CD14-positive monocyte (primary cell): Measurements from ENCODE around the gene STPG1. TPM values are rescaled to one million over a fixed set of nuclear protein-coding genes. Genes with fewer than 3 reads are reported as not detected.

ENCODE experiments used
- DNase-seq, 3 donors: peaks; one replicate each; pipeline ENCODE4 v3.0.0-alpha.2; 2011 to 2022
- H2AFZ ChIP-seq: 2 replicates; pipeline ENCODE4 v1.6.0; 2012; ENCODE audit warnings: mild to moderate bottlenecking, low read depth, low read length, inconsistent platforms; ENCODE audit not compliant: insufficient read depth, poor library complexity, severe bottlenecking
- H3K27ac ChIP-seq, 2 donors: 1 replicate in 1 of 2; 2 replicates in 1 of 2; pipeline ENCODE4 v1.5.1; 2012 to 2013; ENCODE audit warnings: low read length in 2 of 2, control low read depth in 1 of 2, inconsistent platforms in 1 of 2, low read depth in 1 of 2, mild to moderate bottlenecking in 1 of 2
- H3K27me3 ChIP-seq, 2 donors: one replicate each; pipeline versions ENCODE4 v1.6.0 to v1.6.1; 2011 to 2013; ENCODE audit warnings: low read length in 2 of 2; ENCODE audit not compliant: control insufficient read depth in 2 of 2, insufficient read depth in 2 of 2
- H3K36me3 ChIP-seq, 2 donors: replicated peaks in 1 of 2; 1 replicate in 1 of 2; 2 replicates in 1 of 2; pipeline versions ENCODE4 v1.5.1 to v1.6.1; 2012 to 2013; ENCODE audit warnings: low read length in 2 of 2, control low read depth in 1 of 2, inconsistent platforms in 1 of 2, mild to moderate bottlenecking in 1 of 2; ENCODE audit not compliant: insufficient read depth in 2 of 2, control insufficient read depth in 1 of 2
- H3K4me1 ChIP-seq, 2 donors: 1 replicate in 1 of 2; 2 replicates in 1 of 2; pipeline versions ENCODE4 v1.5.1 to v1.6.1; 2012 to 2013; ENCODE audit warnings: low read length in 2 of 2, control low read depth in 1 of 2, inconsistent platforms in 1 of 2, mild to moderate bottlenecking in 1 of 2, moderate library complexity in 1 of 2; ENCODE audit not compliant: insufficient read depth in 2 of 2, control insufficient read depth in 1 of 2
- H3K4me2 ChIP-seq: replicated peaks from 2 replicates; pipeline ENCODE3; 2012; ENCODE audit warnings: low read length, moderate library complexity, mild to moderate bottlenecking; ENCODE audit not compliant: poor library complexity, severe bottlenecking; ENCODE audit errors: extremely low read depth
- H3K4me3 ChIP-seq, 3 experiments: fragments of 200-600 bp in 1 of 3; sonication (generic) in 1 of 3; replicated peaks in 1 of 3; 1 replicate in 2 of 3; 2 replicates in 1 of 3; pipeline ENCODE4 v1.5.1; 2011 to 2013; ENCODE audit warnings: low read length in 3 of 3, mild to moderate bottlenecking in 3 of 3, control low read depth in 2 of 3, low read depth in 2 of 3, inconsistent platforms in 1 of 3, moderate library complexity in 1 of 3
- H3K79me2 ChIP-seq: 2 replicates; pipeline ENCODE4 v1.6.0; 2012; ENCODE audit warnings: mild to moderate bottlenecking, control low read depth, inconsistent platforms, low read length, moderate library complexity; ENCODE audit not compliant: insufficient read depth
- H3K9ac ChIP-seq: 2 replicates; pipeline ENCODE4 v1.6.0; 2017; ENCODE audit warnings: low read length, mild to moderate bottlenecking; ENCODE audit not compliant: insufficient read depth, poor library complexity, severe bottlenecking
- H3K9me3 ChIP-seq, 2 donors: replicated peaks in 1 of 2; 1 replicate in 1 of 2; 2 replicates in 1 of 2; pipeline versions ENCODE4 v1.5.1 to v1.6.1; 2012 to 2013; ENCODE audit warnings: low read length in 2 of 2, control low read depth in 1 of 2; ENCODE audit not compliant: control insufficient read depth in 1 of 2, insufficient read depth in 1 of 2
- H4K20me1 ChIP-seq: 2 replicates; pipeline ENCODE4 v1.6.0; 2012; ENCODE audit warnings: mild to moderate bottlenecking, low read length, control low read depth, moderate library complexity; ENCODE audit not compliant: insufficient read depth
- H3K27ac Mint-ChIP-seq, 7 donors: one replicate each; pipeline ENCODE4 v1.8.0; 2020; ENCODE audit warnings: mild to moderate bottlenecking in 7 of 7, mixed read lengths in 7 of 7, moderate library complexity in 6 of 7, inconsistent platforms in 2 of 7
- H3K27me3 Mint-ChIP-seq, 3 donors: one replicate each; pipeline ENCODE4 v1.8.0; 2021 to 2022; ENCODE audit warnings: low read depth in 3 of 3, mild to moderate bottlenecking in 3 of 3, mixed read lengths in 3 of 3, moderate library complexity in 3 of 3, inconsistent platforms in 1 of 3
- H3K36me3 Mint-ChIP-seq, 2 donors: one replicate each; pipeline ENCODE4 v1.8.0; 2020; ENCODE audit warnings: mixed read lengths in 2 of 2, inconsistent platforms in 1 of 2, mild to moderate bottlenecking in 1 of 2
- H3K4me1 Mint-ChIP-seq: one replicate; pipeline ENCODE4 v1.8.0; 2020; ENCODE audit warnings: mild to moderate bottlenecking, mixed read lengths
- H3K4me3 Mint-ChIP-seq, 2 donors: one replicate each; pipeline ENCODE4 v1.8.0; 2020; ENCODE audit warnings: mild to moderate bottlenecking in 2 of 2, mixed read lengths in 2 of 2, moderate library complexity in 1 of 2
- H3K9me3 Mint-ChIP-seq, 7 donors: one replicate each; pipeline ENCODE4 v1.8.0; 2020 to 2022; ENCODE audit warnings: mixed read lengths in 7 of 7, mild to moderate bottlenecking in 6 of 7, moderate library complexity in 6 of 7, inconsistent platforms in 2 of 7
- CTCF ChIP-seq: fragments of 200-600 bp; IDR thresholded peaks from one replicate; pipeline ENCODE4 v1.8.0; 2022; ENCODE audit warnings: antibody characterized with exemption, mild to moderate bottlenecking
- WGBS: methylation state at CpG from one replicate; pipeline ENCODE4 v1.1.5; 2013; ENCODE audit warnings: missing lambda C conversion rate; ENCODE audit not compliant: insufficient coverage; 5-methylcytosine and 5-hydroxymethylcytosine counted together
- intact Hi-C, 2 donors: fragments of 100-400 bp; cut with micrococcal nuclease; formaldehyde crosslinking; loops; one replicate each; pipeline versions ENCODE4 v1.15.0 to v1.15.1; 2023
- polyA plus RNA-seq, 3 donors: library from polyadenylated mRNA; depleted of rRNA in 1 of 3; unstranded in 2 of 3; stranded (reverse) in 1 of 3; fragments of 300-500 nt in 2 of 3; fragments of >200 nt in 1 of 3; fragmentation: Illumina TruSeq in 2 of 3; gene quantifications; 1 replicate in 2 of 3; 2 replicates in 1 of 3; pipeline ENCODE4 v1.2.3, GENCODE V29; 2012 to 2021

Gene STPG1
- polyA plus RNA-seq, 3 donors: 0.57 to 0.85 (median 0.60) TPM

DNA sequence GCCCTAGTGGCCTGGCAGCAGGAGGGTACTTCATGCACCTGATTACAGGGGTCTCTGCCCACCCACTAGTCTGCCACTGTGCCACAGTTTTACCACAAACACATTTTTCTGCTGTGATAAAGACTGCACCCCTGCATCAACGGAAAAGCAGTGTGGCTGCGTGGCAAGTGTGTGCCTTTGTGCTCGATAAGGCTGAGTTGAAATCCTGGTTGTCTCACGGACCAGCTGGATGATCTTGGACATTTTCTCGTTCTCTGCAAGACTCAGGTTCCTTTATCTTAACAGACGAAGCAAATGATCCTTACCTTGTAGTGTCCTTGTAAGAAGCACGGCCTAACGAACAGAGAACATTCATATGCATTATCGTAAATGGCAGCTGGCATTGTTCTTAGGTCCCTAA is 84.3 kb downstream of the STPG1 start:
- Mint-ChIP-seq H3K4me1 (no peaks in the 10 kb centered on the region), H3K27me3 (peaks cover 16 to 33% (median 16%) of the 10 kb centered on the region in 3 donors), H3K27ac (no peak overlapping the region), H3K9me3 (peaks cover 0 to 4% (median 2%) of the 10 kb centered on the region in 7 donors), H3K36me3 (no peaks in the 10 kb centered on the region), H3K4me3 (no peak overlapping the region)
- intact Hi-C loops: loop anchor here in 1 of 2 donors (5.0 kb wide), 1 partner anchor 63 kb away; no protein-coding TSS in a partner anchor
- Histone ChIP-seq H3K27me3 (peaks cover 8 to 31% of the 10 kb centered on the region in 2 donors), H3K9me3 (no peaks in the 10 kb centered on the region), H3K79me2 (no peaks in the 10 kb centered on the region), H2AFZ (no peak overlapping the region), H3K4me2 (no peak overlapping the region), H3K9ac (no peak overlapping the region), H3K27ac (no peak overlapping the region), H3K36me3 (no peaks in the 10 kb centered on the region), H3K4me1 (no peaks in the 10 kb centered on the region), H4K20me1 (no peaks in the 10 kb centered on the region), H3K4me3 (no peak overlapping the region)
- WGBS: 76% methylated on average over 9 of the region's 9 CpGs
- TF ChIP-seq CTCF: no peak
- DNase-seq: no peak

GRCh38 chr1:24327891-24328290 is 85.7 kb downstream of the STPG1 start:
- Histone ChIP-seq H3K79me2 (no peaks in the 10 kb centered on the region), H3K27me3 (peaks cover 22 to 45% of the 10 kb centered on the region in 2 donors), H3K4me3 (no peak overlapping the region), H3K4me2 (no peak overlapping the region), H3K9ac (no peak overlapping the region), H4K20me1 (no peaks in the 10 kb centered on the region), H3K4me1 (no peaks in the 10 kb centered on the region), H2AFZ (no peak overlapping the region), H3K27ac (no peak overlapping the region), H3K9me3 (no peaks in the 10 kb centered on the region), H3K36me3 (no peaks in the 10 kb centered on the region)
- H3K9me3 Mint-ChIP-seq: peaks cover 0 to 2% (median 0%) of the 10 kb centered on the region in 7 donors
- H3K36me3 Mint-ChIP-seq: peaks cover 0 to 2% of the 10 kb centered on the region in 2 donors
- no peak overlapping the region for H3K4me3 Mint-ChIP-seq
- intact Hi-C loops: loop anchor here in 1 of 2 donors (5.0 kb wide), 1 partner anchor 64 kb away; no protein-coding TSS in a partner anchor
- TF ChIP-seq CTCF: no peak
- no peak for DNase-seq
- H3K27me3 Mint-ChIP-seq: peaks cover 26 to 46% (median 31%) of the 10 kb centered on the region in 3 donors
- 100% methylated on average over 2 of the region's 2 CpGs for WGBS
- H3K27ac Mint-ChIP-seq: no peak overlapping the region
- peaks cover under 1% of the 10 kb centered on the region for H3K4me1 Mint-ChIP-seq
